ENCODE data around the gene DSCAM. TPM values are rescaled to one million over a fixed set of nuclear protein-coding genes. Genes with fewer than 3 reads are reported as not detected.

The DSCAM gene
- total and polyA plus RNA-seq, 4 experiments from 2014 or later = not detected

GRCh38 chr21:40567501-40567900 lies 279.5 kb downstream of the DSCAM start:
- no peaks in the 10 kb centered on the region for H3K36me3 Mint-ChIP-seq
- no peaks in the 10 kb centered on the region for H3K4me1 ChIP-seq (ENCODE audit: insufficient read depth, low read length)
- intact Hi-C loops (cut with micrococcal nuclease) = no loop called here

GRCh38 chr21:40566486-40566885 lies 280.5 kb downstream of the DSCAM start:
- Histone ChIP-seq H3K27ac (ENCODE audit: low read depth, low read length) (no peak overlapping the region), H3K36me3 (ENCODE audit: insufficient read depth, low read length) (no peaks in the 10 kb centered on the region), H3K4me3 (ENCODE audit: low read length in 2 of 2) (no peak overlapping the region), H3K4me1 (ENCODE audit: insufficient read depth, low read length) (no peaks in the 10 kb centered on the region), H3K9me3 (ENCODE audit: control insufficient read depth in 1 of 2, low read length in 2 of 2) (no peaks in the 10 kb centered on the region), H3K27me3 (ENCODE audit: insufficient read depth, low read length) (no peaks in the 10 kb centered on the region)
- ChIA-PET POLR2A (ENCODE audit: partially characterized antibody) (no interaction called here), CTCF (ENCODE audit: partially characterized antibody) (no interaction called here)
- no peak for DNase-seq
- Mint-ChIP-seq H3K27me3 (no peaks in the 10 kb centered on the region), H3K4me3 (no peak overlapping the region), H3K9me3 (peaks cover 0 to 17% (median 7%) of the 10 kb centered on the region in 8 donors), H3K27ac (no peak overlapping the region), H3K36me3 (no peaks in the 10 kb centered on the region), H3K4me1 (no peaks in the 10 kb centered on the region)
- intact Hi-C loops (cut with micrococcal nuclease) = no loop called here

More at GRCh38 chr21:40567501-40567900, 279.5 kb downstream of the DSCAM start:
- Mint-ChIP-seq H3K27me3 (no peaks in the 10 kb centered on the region), H3K4me3 (no peak overlapping the region), H3K27ac (no peak overlapping the region), H3K9me3 (peaks cover 0 to 17% (median 7%) of the 10 kb centered on the region in 8 donors), H3K4me1 (no peaks in the 10 kb centered on the region)
- no peak overlapping the region for H3K27ac ChIP-seq (ENCODE audit: low read depth, low read length)
- no peaks in the 10 kb centered on the region for H3K27me3 ChIP-seq (ENCODE audit: insufficient read depth, low read length)
- H3K9me3 ChIP-seq (ENCODE audit: control insufficient read depth in 1 of 2, low read length in 2 of 2) = no peaks in the 10 kb centered on the region
- no peak overlapping the region for H3K4me3 ChIP-seq (ENCODE audit: low read length in 2 of 2)
- no peak for DNase-seq
- no peaks in the 10 kb centered on the region for H3K36me3 ChIP-seq (ENCODE audit: insufficient read depth, low read length)
- ChIA-PET CTCF (ENCODE audit: partially characterized antibody) (no interaction called here), POLR2A (ENCODE audit: partially characterized antibody) (no interaction called here)

- no peaks in the 10 kb centered on the region for H3K9me3 ChIP-seq (ENCODE audit: control insufficient read depth in 1 of 2, low read length in 2 of 2)
- Mint-ChIP-seq H3K27ac (no peak overlapping the region), H3K4me3 (no peak overlapping the region), H3K4me1 (no peaks in the 10 kb centered on the region), H3K9me3 (peaks cover 0 to 7% (median 4%) of the 10 kb centered on the region in 8 donors), H3K36me3 (no peaks in the 10 kb centered on the region), H3K27me3 (no peaks in the 10 kb centered on the region)
- no peak for DNase-seq
- POLR2A ChIA-PET (ENCODE audit: partially characterized antibody) = no interaction called here
- no peak overlapping the region for H3K27ac ChIP-seq (ENCODE audit: low read depth, low read length)
- H3K27me3 ChIP-seq (ENCODE audit: insufficient read depth, low read length) = no peaks in the 10 kb centered on the region
- intact Hi-C loops (cut with micrococcal nuclease) = no loop called here
- no peaks in the 10 kb centered on the region for H3K4me1 ChIP-seq (ENCODE audit: insufficient read depth, low read length)
- H3K4me3 ChIP-seq (ENCODE audit: low read length in 2 of 2) = no peak overlapping the region
- no peaks in the 10 kb centered on the region for H3K36me3 ChIP-seq (ENCODE audit: insufficient read depth, low read length)
- CTCF ChIA-PET (ENCODE audit: partially characterized antibody) = no interaction called here
Observed at GRCh38 chr21:40564318-40564717, 282.6 kb downstream of the DSCAM start.

GRCh38 chr21:40563900-40564299 lies 283.1 kb downstream of the DSCAM start:
- intact Hi-C loops (cut with micrococcal nuclease) = no loop called here
- ChIA-PET POLR2A (ENCODE audit: partially characterized antibody) (no interaction called here), CTCF (ENCODE audit: partially characterized antibody) (no interaction called here)
- Mint-ChIP-seq H3K27me3 (no peaks in the 10 kb centered on the region), H3K9me3 (peaks cover 0 to 7% (median 4%) of the 10 kb centered on the region in 8 donors), H3K4me1 (no peaks in the 10 kb centered on the region), H3K36me3 (no peaks in the 10 kb centered on the region), H3K4me3 (no peak overlapping the region), H3K27ac (no peak overlapping the region)
- Histone ChIP-seq H3K27me3 (ENCODE audit: insufficient read depth, low read length) (no peaks in the 10 kb centered on the region), H3K36me3 (ENCODE audit: insufficient read depth, low read length) (no peaks in the 10 kb centered on the region), H3K27ac (ENCODE audit: low read depth, low read length) (no peak overlapping the region), H3K4me3 (ENCODE audit: low read length in 2 of 2) (no peak overlapping the region), H3K4me1 (ENCODE audit: insufficient read depth, low read length) (no peaks in the 10 kb centered on the region), H3K9me3 (ENCODE audit: control insufficient read depth in 1 of 2, low read length in 2 of 2) (no peaks in the 10 kb centered on the region)
- DNase-seq = no peak

GRCh38 chr21:40562242-40563002 lies 284.5 kb downstream of the DSCAM start:
- no peaks in the 10 kb centered on the region for H3K36me3 ChIP-seq (ENCODE audit: insufficient read depth, low read length)

GRCh38 chr21:40556442-40556968 lies 290.5 kb downstream of the DSCAM start:
- H3K4me3 Mint-ChIP-seq = no peak overlapping the region
- H3K27ac Mint-ChIP-seq = no peak overlapping the region
- no peaks in the 10 kb centered on the region for H3K36me3 ChIP-seq (ENCODE audit: insufficient read depth, low read length)
- ChIA-PET POLR2A (ENCODE audit: partially characterized antibody) (no interaction called here), CTCF (ENCODE audit: partially characterized antibody) (no interaction called here)
- H3K4me1 Mint-ChIP-seq = peaks cover 0 to 1% (median 0%) of the 10 kb centered on the region in 4 donors
- no peak overlapping the region for H3K27ac ChIP-seq (ENCODE audit: low read depth, low read length)
- no peaks in the 10 kb centered on the region for H3K9me3 ChIP-seq (ENCODE audit: control insufficient read depth in 1 of 2, low read length in 2 of 2)
- peaks cover 1 to 10% (median 6%) of the 10 kb centered on the region in 8 donors for H3K9me3 Mint-ChIP-seq
- DNase-seq = no peak
- intact Hi-C loops (cut with micrococcal nuclease) = no loop called here
- no peaks in the 10 kb centered on the region for H3K27me3 ChIP-seq (ENCODE audit: insufficient read depth, low read length)
- H3K36me3 Mint-ChIP-seq = no peaks in the 10 kb centered on the region
- H3K4me3 ChIP-seq (ENCODE audit: low read length in 2 of 2) = no peak overlapping the region
- H3K27me3 Mint-ChIP-seq = peaks cover 0 to 1% of the 10 kb centered on the region in 2 donors
- no peaks in the 10 kb centered on the region for H3K4me1 ChIP-seq (ENCODE audit: insufficient read depth, low read length)

More at GRCh38 chr21:40562242-40563002, 284.5 kb downstream of the DSCAM start:
- Histone ChIP-seq H3K27me3 (ENCODE audit: insufficient read depth, low read length) (no peaks in the 10 kb centered on the region), H3K4me3 (ENCODE audit: low read length in 2 of 2) (no peak overlapping the region), H3K4me1 (ENCODE audit: insufficient read depth, low read length) (no peaks in the 10 kb centered on the region), H3K9me3 (ENCODE audit: control insufficient read depth in 1 of 2, low read length in 2 of 2) (no peaks in the 10 kb centered on the region), H3K27ac (ENCODE audit: low read depth, low read length) (no peak overlapping the region)
- Mint-ChIP-seq H3K27me3 (no peaks in the 10 kb centered on the region), H3K4me1 (no peaks in the 10 kb centered on the region), H3K4me3 (no peak overlapping the region), H3K9me3 (peaks cover 0 to 12% (median 5%) of the 10 kb centered on the region in 8 donors), H3K36me3 (no peaks in the 10 kb centered on the region), H3K27ac (no peak overlapping the region)
- intact Hi-C loops (cut with micrococcal nuclease) = no loop called here
- ChIA-PET POLR2A (ENCODE audit: partially characterized antibody) (no interaction called here), CTCF (ENCODE audit: partially characterized antibody) (no interaction called here)
- no peak for DNase-seq

GRCh38 chr21:40555021-40555528 lies 291.9 kb downstream of the DSCAM start:
- H3K27ac Mint-ChIP-seq = no peak overlapping the region
- Histone ChIP-seq H3K4me1 (ENCODE audit: insufficient read depth, low read length) (no peaks in the 10 kb centered on the region), H3K4me3 (ENCODE audit: low read length in 2 of 2) (no peak overlapping the region), H3K36me3 (ENCODE audit: insufficient read depth, low read length) (no peaks in the 10 kb centered on the region), H3K27ac (ENCODE audit: low read depth, low read length) (no peak overlapping the region), H3K9me3 (ENCODE audit: control insufficient read depth in 1 of 2, low read length in 2 of 2) (no peaks in the 10 kb centered on the region), H3K27me3 (ENCODE audit: insufficient read depth, low read length) (no peaks in the 10 kb centered on the region)
- ChIA-PET POLR2A (ENCODE audit: partially characterized antibody) (no interaction called here), CTCF (ENCODE audit: partially characterized antibody) (no interaction called here)
- DNase-seq = no peak
- no peaks in the 10 kb centered on the region for H3K36me3 Mint-ChIP-seq
- intact Hi-C loops (cut with micrococcal nuclease) = no loop called here
- peaks cover 0 to 1% (median 0%) of the 10 kb centered on the region in 4 donors for H3K4me1 Mint-ChIP-seq
- H3K27me3 Mint-ChIP-seq = peaks cover 0 to 1% of the 10 kb centered on the region in 2 donors
- no peak overlapping the region for H3K4me3 Mint-ChIP-seq
- H3K9me3 Mint-ChIP-seq = peaks cover 0 to 10% (median 4%) of the 10 kb centered on the region in 8 donors
